ENCODE data around the gene CCDC183.

DNA sequence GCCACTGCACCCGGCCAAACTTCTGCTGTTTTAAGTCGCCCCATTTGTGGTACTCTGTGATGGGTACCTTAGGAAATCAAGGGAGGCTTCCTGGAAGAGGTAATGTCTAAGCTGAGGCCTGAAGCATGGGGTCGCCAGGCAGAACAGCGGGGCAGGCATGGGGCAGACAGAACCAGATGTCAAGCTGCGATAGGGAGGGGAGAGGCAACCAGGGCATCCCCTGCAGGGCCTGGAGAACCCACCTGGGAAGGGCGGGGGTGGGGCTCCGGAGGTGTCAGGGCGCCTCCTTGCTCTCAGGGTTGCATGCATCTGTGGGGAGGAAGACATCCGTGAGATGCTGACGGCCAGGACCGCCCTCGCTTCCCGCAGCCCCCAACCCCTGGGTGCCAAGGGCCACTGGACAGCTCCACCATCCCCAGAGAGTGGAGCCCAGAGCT, 34.6 kb upstream of the CCDC183 start:
- TF ChIP-seq, protein P1, sequence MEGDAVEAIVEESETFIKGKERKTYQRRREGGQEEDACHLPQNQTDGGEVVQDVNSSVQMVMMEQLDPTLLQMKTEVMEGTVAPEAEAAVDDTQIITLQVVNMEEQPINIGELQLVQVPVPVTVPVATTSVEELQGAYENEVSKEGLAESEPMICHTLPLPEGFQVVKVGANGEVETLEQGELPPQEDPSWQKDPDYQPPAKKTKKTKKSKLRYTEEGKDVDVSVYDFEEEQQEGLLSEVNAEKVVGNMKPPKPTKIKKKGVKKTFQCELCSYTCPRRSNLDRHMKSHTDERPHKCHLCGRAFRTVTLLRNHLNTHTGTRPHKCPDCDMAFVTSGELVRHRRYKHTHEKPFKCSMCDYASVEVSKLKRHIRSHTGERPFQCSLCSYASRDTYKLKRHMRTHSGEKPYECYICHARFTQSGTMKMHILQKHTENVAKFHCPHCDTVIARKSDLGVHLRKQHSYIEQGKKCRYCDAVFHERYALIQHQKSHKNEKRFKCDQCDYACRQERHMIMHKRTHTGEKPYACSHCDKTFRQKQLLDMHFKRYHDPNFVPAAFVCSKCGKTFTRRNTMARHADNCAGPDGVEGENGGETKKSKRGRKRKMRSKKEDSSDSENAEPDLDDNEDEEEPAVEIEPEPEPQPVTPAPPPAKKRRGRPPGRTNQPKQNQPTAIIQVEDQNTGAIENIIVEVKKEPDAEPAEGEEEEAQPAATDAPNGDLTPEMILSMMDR (optimal IDR thresholded peaks at IDR 0.05 in 1 of 3, IDR thresholded peaks at IDR 0.05 in 1 of 3, conservative IDR thresholded peaks at IDR 0.05 in 1 of 3; ENCODE audit: extremely low read depth in 1 of 3, insufficient read depth in 2 of 3, low read length in 3 of 3) = no peak
- TF ChIP-seq EZH2 (IDR thresholded peaks at IDR 0.05; ENCODE audit: low read length) = no peak
